HCT116 (cell line): Measurements from ENCODE around the gene C15orf40. TPM values are rescaled to one million over a fixed set of nuclear protein-coding genes. Genes with fewer than 3 reads are reported as not detected.

ENCODE experiments used
- ATAC-seq: fragments of 200-7000 bp; cut with Tn5 transposase; 2 replicates; pipeline ENCODE4 v1.9.1; 2020; ENCODE audit warnings: mild to moderate bottlenecking, moderate library complexity
- BruUV-seq: library from RNA; stranded (reverse); fragments of 400-500 nt; replicated peaks from 2 replicates; lab custom pipeline; 2021; lab: Mats Ljungman, UMichigan
- CTCF ChIA-PET: fragments of 300-600 bp; sonication (Branson Sonifier 250); formaldehyde crosslinking; loops from one replicate; lab custom pipeline; 2021; ENCODE audit warnings: antibody characterized with exemption; lab: Charles Lee
- POLR2A ChIA-PET: fragments of 300-600, 350-600 bp; sonication (Branson Sonifier 250); formaldehyde crosslinking; loops from one replicate; lab custom pipeline; 2021; ENCODE audit warnings: antibody characterized with exemption; lab: Charles Lee
- RAD21 ChIA-PET, 2 experiments: fragments of 300-600 bp; sonication (Branson Sonifier 250); formaldehyde crosslinking; loops; one replicate each; lab custom pipeline; 2023; ENCODE audit warnings: low total read pairs in 2 of 2; ENCODE audit not compliant: uncharacterized antibody in 2 of 2, unreplicated experiment in 2 of 2, low non-redundant PET in 1 of 2; lab: Charles Lee
- DNase-seq: peaks from one replicate; pipeline ENCODE4 v3.0.0-alpha.2; 2010; ENCODE audit warnings: low read depth, low spot score
- H2AFZ ChIP-seq: fragments of 200-600 bp; shearing (Covaris generic), sonication (generic); 2 replicates; pipeline ENCODE4 v1.6.1; 2017; ENCODE audit warnings: low read depth, mixed run types, mixed read lengths, antibody characterized with exemption, low read length; ENCODE audit not compliant: poor library complexity, severe bottlenecking
- H3K27ac ChIP-seq: 2 replicates; pipeline ENCODE4 v1.5.1; 2012; ENCODE audit warnings: low read depth, low read length
- H3K27me3 ChIP-seq: fragments of 200-600 bp; sonication (generic); 2 replicates; pipeline ENCODE4 v1.6.1; 2016; ENCODE audit warnings: mixed run types, low read length, mixed read lengths; ENCODE audit not compliant: insufficient read depth
- H3K36me3 ChIP-seq, 2 experiments: fragments of 200-500 bp in 1 of 2; fragments of 200-600 bp in 1 of 2; sonication (Bioruptor generic) in 1 of 2; sonication (generic) in 1 of 2; 2 replicates each; pipeline versions ENCODE4 v1.5.1 to v1.6.1; 2014 to 2016; ENCODE audit warnings: low read length in 2 of 2, inconsistent platforms in 1 of 2, mixed read lengths in 1 of 2, mixed run types in 1 of 2; ENCODE audit not compliant: insufficient read depth in 2 of 2, control insufficient read depth in 1 of 2
- H3K4me1 ChIP-seq, 2 experiments: fragments of 200-600 bp in 1 of 2; sonication (generic) in 1 of 2; 2 replicates each; pipeline versions ENCODE4 v1.5.1 to v1.6.1; 2012 to 2017; ENCODE audit warnings: low read length in 2 of 2, inconsistent platforms in 1 of 2, mild to moderate bottlenecking in 1 of 2, mixed read lengths in 1 of 2, mixed run types in 1 of 2, moderate library complexity in 1 of 2; ENCODE audit not compliant: insufficient read depth in 2 of 2, control insufficient read depth in 1 of 2
- H3K4me2 ChIP-seq: fragments of 200-600 bp; sonication (generic); 2 replicates; pipeline ENCODE4 v1.6.1; 2017; ENCODE audit warnings: mixed run types, low read length, mixed read lengths
- H3K4me3 ChIP-seq, 2 experiments: fragments of 200-600 bp in 1 of 2; sonication (generic) in 1 of 2; replicated peaks in 1 of 2; 2 replicates each; pipeline ENCODE4 v1.5.1; 2011 to 2016; ENCODE audit warnings: low read length in 2 of 2, control low read depth in 1 of 2, low read depth in 1 of 2, mild to moderate bottlenecking in 1 of 2, mixed read lengths in 1 of 2, mixed run types in 1 of 2
- H3K79me2 ChIP-seq: fragments of 200-600 bp; sonication (generic); 2 replicates; pipeline ENCODE4 v1.6.1; 2017; ENCODE audit warnings: mild to moderate bottlenecking, mixed run types, low read length, moderate library complexity, mixed read lengths; ENCODE audit not compliant: insufficient read depth
- H3K9ac ChIP-seq: fragments of 200-600 bp; sonication (generic); 2 replicates; pipeline ENCODE4 v1.6.1; 2016; ENCODE audit warnings: low read length, mixed read lengths
- H3K9me2 ChIP-seq: fragments of 200-600 bp; sonication (generic), shearing (Covaris generic); 2 replicates; pipeline ENCODE4 v1.6.1; 2017; ENCODE audit warnings: mixed run types, mild to moderate bottlenecking, moderate library complexity; ENCODE audit not compliant: insufficient read depth
- H3K9me3 ChIP-seq, 2 experiments: fragments of 200-500 bp in 1 of 2; fragments of 200-600 bp in 1 of 2; sonication (Bioruptor generic) in 1 of 2; sonication (generic) in 1 of 2; 2 replicates each; pipeline ENCODE4 v1.6.1; 2014 to 2017; ENCODE audit warnings: low read length in 2 of 2, mixed read lengths in 2 of 2, inconsistent platforms in 1 of 2, low read depth in 1 of 2, mild to moderate bottlenecking in 1 of 2, mixed run types in 1 of 2, moderate library complexity in 1 of 2; ENCODE audit not compliant: control insufficient read depth in 1 of 2, insufficient read depth in 1 of 2
- H4K20me1 ChIP-seq: fragments of 200-600 bp; sonication (generic), shearing (Covaris generic); 2 replicates; pipeline ENCODE4 v1.6.1; 2017; ENCODE audit warnings: mixed run types, mild to moderate bottlenecking, moderate library complexity; ENCODE audit not compliant: insufficient read depth
- CBX3 ChIP-seq: IDR thresholded peaks from 2 replicates; pipeline ENCODE4 v1.6.1; 2012; ENCODE audit warnings: low read depth
- EGR1 ChIP-seq: IDR thresholded peaks from 2 replicates; pipeline ENCODE4 v1.6.1; 2012; ENCODE audit warnings: low read depth
- ELF1 ChIP-seq: IDR thresholded peaks from 2 replicates; pipeline ENCODE4 v1.6.1; 2012; ENCODE audit warnings: low read depth, borderline replicate concordance
- EZH2 ChIP-seq: fragments of 200-600 bp; sonication (generic); IDR thresholded peaks from 2 replicates; pipeline ENCODE4 v1.6.1; 2017; ENCODE audit warnings: antibody characterized with exemption, mixed run types
- EZH2phosphoT487 ChIP-seq: fragments of 200-600 bp; IDR thresholded peaks from 2 replicates; pipeline ENCODE4 v1.6.1; 2018; ENCODE audit warnings: antibody characterized with exemption, borderline replicate concordance
- FOSL1 ChIP-seq: IDR thresholded peaks from 2 replicates; pipeline ENCODE4 v1.6.1; 2012; ENCODE audit warnings: low read depth
- JUND ChIP-seq: IDR thresholded peaks from 2 replicates; pipeline ENCODE4 v1.6.1; 2012
- POLR2AphosphoS5 ChIP-seq: IDR thresholded peaks from 2 replicates; pipeline ENCODE4 v1.6.1; 2011; ENCODE audit warnings: mild to moderate bottlenecking, low read depth, low read length, moderate library complexity
- SIN3A ChIP-seq: IDR thresholded peaks from 2 replicates; pipeline ENCODE4 v1.6.1; 2012; ENCODE audit warnings: low read depth
- SRF ChIP-seq: IDR thresholded peaks from 2 replicates; pipeline ENCODE4 v1.6.1; 2012; ENCODE audit warnings: low read depth
- TCF7L2 ChIP-seq: IDR thresholded peaks from 2 replicates; pipeline ENCODE4 v1.7.0; 2011; ENCODE audit warnings: borderline replicate concordance, inconsistent platforms; ENCODE audit not compliant: insufficient read depth, insufficient read length; ENCODE audit errors: extremely low read depth
- YY1 ChIP-seq: IDR thresholded peaks from 2 replicates; pipeline ENCODE4 v1.6.1; 2011; ENCODE audit warnings: low read length, low read depth, moderate library complexity, mild to moderate bottlenecking; ENCODE audit not compliant: insufficient replicate concordance; ENCODE audit errors: extremely low read depth
- ZFX ChIP-seq: fragments of 450-650 bp; IDR thresholded peaks from 2 replicates; pipeline ENCODE4 v1.6.1; 2017
- ZNF274 ChIP-seq: fragments of 200-500 bp; sonication (Bioruptor generic); IDR thresholded peaks from 2 replicates; pipeline ENCODE4 v1.6.1; 2014; ENCODE audit warnings: mild to moderate bottlenecking, low read depth, low read length, inconsistent platforms
- intact Hi-C: fragments of 100-400 bp; cut with micrococcal nuclease; formaldehyde crosslinking; loops from 2 replicates; pipeline ENCODE4 v1.10.0; 2022
- total RNA-seq: library from RNA; stranded (reverse); gene quantifications from one replicate; pipeline ENCODE4 v1.2.1, GENCODE V29; 2021; ENCODE audit not compliant: unreplicated experiment
- TF ChIP-seq, protein P1 (sequence below), 3 experiments: fragments of 200-600 bp in 1 of 3; sonication (generic) in 1 of 3; IDR thresholded peaks in 2 of 3; conservative IDR thresholded peaks in 1 of 3; 2 replicates each; pipeline ENCODE4 v1.5.1; 2012 to 2017; ENCODE audit warnings: low read depth in 2 of 3, low read length in 2 of 3, antibody characterized with exemption in 1 of 3, borderline replicate concordance in 1 of 3, control low read depth in 1 of 3, mild to moderate bottlenecking in 1 of 3, mixed read lengths in 1 of 3, mixed run types in 1 of 3, moderate library complexity in 1 of 3; ENCODE audit not compliant: insufficient read depth in 1 of 3
- TF ChIP-seq, protein P2 (sequence below): IDR thresholded peaks from 2 replicates; pipeline ENCODE4 v1.6.1; 2012
- TF ChIP-seq, protein P3 (sequence below): IDR thresholded peaks from 2 replicates; pipeline ENCODE4 v1.6.1; 2012
- TF ChIP-seq, protein P4 (sequence below): IDR thresholded peaks from 2 replicates; pipeline ENCODE4 v1.6.1; 2012; ENCODE audit warnings: low read depth

Gene C15orf40
- total RNA-seq, 1 experiment from 2014 or later: 26.0 TPM

DNA sequence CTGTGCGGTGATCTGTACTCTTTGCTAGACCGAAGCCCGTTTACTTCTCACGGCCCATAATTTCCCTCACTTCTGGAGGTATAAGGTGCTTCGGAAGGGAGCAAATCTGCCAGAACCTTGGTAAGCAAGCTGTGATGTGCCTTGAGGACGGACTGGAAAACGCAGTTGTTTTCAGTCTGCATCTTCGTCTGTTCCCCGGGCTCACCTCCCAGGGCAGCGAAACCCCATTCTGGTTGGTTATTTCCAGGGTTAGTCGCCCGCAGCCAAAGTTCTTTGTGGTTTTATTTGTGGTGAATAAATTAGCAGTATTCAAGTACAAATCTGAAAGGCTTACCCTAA is 25.0 kb downstream of the C15orf40 start:
- peak overlapping the region; percentile 65; the same call in 1 of the 2 replicates for H3K27ac ChIP-seq
- peaks cover 24% of the 10 kb centered on the region for H3K79me2 ChIP-seq
- intact Hi-C loops: loop anchor here (5.0 kb wide), 2 partner anchors 139 to 234 kb away; no protein-coding TSS in a partner anchor
- peak overlapping the region; percentile 87 for H3K9ac ChIP-seq
- ChIA-PET RAD21 (no interaction called here), CTCF (interaction anchor here (1.0 kb wide), 1 partner anchor 137 kb away, joined by 7 read pairs; no protein-coding TSS in a partner anchor), POLR2A (interaction anchor here (1.0 to 1.3 kb wide), 2 partner anchors 43 to 446 kb away, joined by 3 to 4 read pairs; partner anchors contain the start of gene RPS17)
- H4K20me1 ChIP-seq: no peaks in the 10 kb centered on the region
- no peak for DNase-seq
- no peaks in the 10 kb centered on the region for H3K9me3 ChIP-seq
- no peak for TF ChIP-seq FOSL1
- no peak for TF ChIP-seq ZNF274
- TF ChIP-seq, protein P1, sequence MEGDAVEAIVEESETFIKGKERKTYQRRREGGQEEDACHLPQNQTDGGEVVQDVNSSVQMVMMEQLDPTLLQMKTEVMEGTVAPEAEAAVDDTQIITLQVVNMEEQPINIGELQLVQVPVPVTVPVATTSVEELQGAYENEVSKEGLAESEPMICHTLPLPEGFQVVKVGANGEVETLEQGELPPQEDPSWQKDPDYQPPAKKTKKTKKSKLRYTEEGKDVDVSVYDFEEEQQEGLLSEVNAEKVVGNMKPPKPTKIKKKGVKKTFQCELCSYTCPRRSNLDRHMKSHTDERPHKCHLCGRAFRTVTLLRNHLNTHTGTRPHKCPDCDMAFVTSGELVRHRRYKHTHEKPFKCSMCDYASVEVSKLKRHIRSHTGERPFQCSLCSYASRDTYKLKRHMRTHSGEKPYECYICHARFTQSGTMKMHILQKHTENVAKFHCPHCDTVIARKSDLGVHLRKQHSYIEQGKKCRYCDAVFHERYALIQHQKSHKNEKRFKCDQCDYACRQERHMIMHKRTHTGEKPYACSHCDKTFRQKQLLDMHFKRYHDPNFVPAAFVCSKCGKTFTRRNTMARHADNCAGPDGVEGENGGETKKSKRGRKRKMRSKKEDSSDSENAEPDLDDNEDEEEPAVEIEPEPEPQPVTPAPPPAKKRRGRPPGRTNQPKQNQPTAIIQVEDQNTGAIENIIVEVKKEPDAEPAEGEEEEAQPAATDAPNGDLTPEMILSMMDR (IDR thresholded peaks at IDR 0.05 in 2 of 3, conservative IDR thresholded peaks at IDR 0.05 in 1 of 3; ENCODE audit: borderline replicate concordance in 1 of 3, insufficient read depth in 1 of 3, low read depth in 2 of 3, low read length in 2 of 3): no peak
- no peak for TF ChIP-seq JUND
- no peak for TF ChIP-seq ZFX
- no peak for TF ChIP-seq EZH2phosphoT487
- TF ChIP-seq TCF7L2: no peak
- no peak; the same call in 1 of the 2 replicates for TF ChIP-seq SIN3A
- TF ChIP-seq POLR2AphosphoS5: no peak
- no peak for TF ChIP-seq SRF
- no peak for TF ChIP-seq EGR1
- TF ChIP-seq CBX3: no peak
- no peak for TF ChIP-seq ELF1
- TF ChIP-seq EZH2: no peak
- TF ChIP-seq, protein P2, sequence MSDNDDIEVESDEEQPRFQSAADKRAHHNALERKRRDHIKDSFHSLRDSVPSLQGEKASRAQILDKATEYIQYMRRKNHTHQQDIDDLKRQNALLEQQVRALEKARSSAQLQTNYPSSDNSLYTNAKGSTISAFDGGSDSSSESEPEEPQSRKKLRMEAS: no peak
- no peak for TF ChIP-seq YY1
- TF ChIP-seq, protein P3, sequence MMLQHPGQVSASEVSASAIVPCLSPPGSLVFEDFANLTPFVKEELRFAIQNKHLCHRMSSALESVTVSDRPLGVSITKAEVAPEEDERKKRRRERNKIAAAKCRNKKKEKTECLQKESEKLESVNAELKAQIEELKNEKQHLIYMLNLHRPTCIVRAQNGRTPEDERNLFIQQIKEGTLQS: no peak
- TF ChIP-seq, protein P4, sequence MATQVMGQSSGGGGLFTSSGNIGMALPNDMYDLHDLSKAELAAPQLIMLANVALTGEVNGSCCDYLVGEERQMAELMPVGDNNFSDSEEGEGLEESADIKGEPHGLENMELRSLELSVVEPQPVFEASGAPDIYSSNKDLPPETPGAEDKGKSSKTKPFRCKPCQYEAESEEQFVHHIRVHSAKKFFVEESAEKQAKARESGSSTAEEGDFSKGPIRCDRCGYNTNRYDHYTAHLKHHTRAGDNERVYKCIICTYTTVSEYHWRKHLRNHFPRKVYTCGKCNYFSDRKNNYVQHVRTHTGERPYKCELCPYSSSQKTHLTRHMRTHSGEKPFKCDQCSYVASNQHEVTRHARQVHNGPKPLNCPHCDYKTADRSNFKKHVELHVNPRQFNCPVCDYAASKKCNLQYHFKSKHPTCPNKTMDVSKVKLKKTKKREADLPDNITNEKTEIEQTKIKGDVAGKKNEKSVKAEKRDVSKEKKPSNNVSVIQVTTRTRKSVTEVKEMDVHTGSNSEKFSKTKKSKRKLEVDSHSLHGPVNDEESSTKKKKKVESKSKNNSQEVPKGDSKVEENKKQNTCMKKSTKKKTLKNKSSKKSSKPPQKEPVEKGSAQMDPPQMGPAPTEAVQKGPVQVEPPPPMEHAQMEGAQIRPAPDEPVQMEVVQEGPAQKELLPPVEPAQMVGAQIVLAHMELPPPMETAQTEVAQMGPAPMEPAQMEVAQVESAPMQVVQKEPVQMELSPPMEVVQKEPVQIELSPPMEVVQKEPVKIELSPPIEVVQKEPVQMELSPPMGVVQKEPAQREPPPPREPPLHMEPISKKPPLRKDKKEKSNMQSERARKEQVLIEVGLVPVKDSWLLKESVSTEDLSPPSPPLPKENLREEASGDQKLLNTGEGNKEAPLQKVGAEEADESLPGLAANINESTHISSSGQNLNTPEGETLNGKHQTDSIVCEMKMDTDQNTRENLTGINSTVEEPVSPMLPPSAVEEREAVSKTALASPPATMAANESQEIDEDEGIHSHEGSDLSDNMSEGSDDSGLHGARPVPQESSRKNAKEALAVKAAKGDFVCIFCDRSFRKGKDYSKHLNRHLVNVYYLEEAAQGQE: no peak
- TF ChIP-seq, all 23 proteins: peak for 0
- Histone ChIP-seq H3K27me3 (no peaks in the 10 kb centered on the region), H2AFZ (peak overlapping the region; percentile 74), H3K4me3 (peak overlapping the region; percentile 87 to 99), H3K4me2 (peak overlapping the region; percentile 71), H3K4me1 (peaks cover 7 to 17% of the 10 kb centered on the region in 2 experiments), H3K36me3 (peaks cover 7 to 17% of the 10 kb centered on the region in 2 experiments; a peak in 2 of 4 replicates), H3K9me2 (no peaks in the 10 kb centered on the region)
- BruUV-seq: TSS peak; percentile 80
- ATAC-seq: peak; percentile 43
